Suppressor macrophage (primary cell): ENCODE measurements around the gene RGS6.
A peak's percentile ranks its signal among the peaks of the same experiment; 100 is the strongest.

Experiments used
- DNase-seq, 4 experiments: peaks; one replicate each; pipeline ENCODE4 v3.0.0-alpha.2; 2020 to 2022

RGS6 gene

GRCh38 chr14:72454388-72455160 is 522.3 kb downstream of the RGS6 start:
- no peak for DNase-seq

- DNase-seq: no peak
Observed at GRCh38 chr14:72457641-72458040, 525.4 kb downstream of the RGS6 start.

- no peak for DNase-seq
Observed at GRCh38 chr14:72462056-72462455, 529.8 kb downstream of the RGS6 start.

- peak; percentile 31 to 61 (median 50) for DNase-seq
Observed at GRCh38 chr14:72463291-72463866, 531.1 kb downstream of the RGS6 start.

- DNase-seq: peak; percentile 21 to 60 (median 48)
Observed at GRCh38 chr14:72464226-72464625, 532.0 kb downstream of the RGS6 start.

GRCh38 chr14:72466325-72466724 is 534.1 kb downstream of the RGS6 start:
- no peak for DNase-seq

GRCh38 chr14:72471346-72471745 is 539.1 kb downstream of the RGS6 start:
- DNase-seq: no peak

GRCh38 chr14:72472845-72473244 is 540.6 kb downstream of the RGS6 start:
- peak in 1 of 4 experiments; percentile 16 for DNase-seq

- DNase-seq: peak; percentile 77 to 93 (median 86)
Observed at GRCh38 chr14:72476657-72477499, 544.6 kb downstream of the RGS6 start.

- DNase-seq: peak in 3 of 4 experiments; percentile 34 to 36 (median 35)
Observed at GRCh38 chr14:72477578-72477977, 545.3 kb downstream of the RGS6 start.

- no peak for DNase-seq
Observed at GRCh38 chr14:72478471-72478893, 546.3 kb downstream of the RGS6 start.

- DNase-seq: no peak
Observed at GRCh38 chr14:72479461-72479931, 547.3 kb downstream of the RGS6 start.

GRCh38 chr14:72480464-72481243 is 548.4 kb downstream of the RGS6 start:
- DNase-seq: no peak

GRCh38 chr14:72483311-72483710 is 551.1 kb downstream of the RGS6 start:
- no peak for DNase-seq

GRCh38 chr14:72485695-72486094 is 553.5 kb downstream of the RGS6 start:
- DNase-seq: no peak

- no peak for DNase-seq
Observed at GRCh38 chr14:72488514-72488913, 556.3 kb downstream of the RGS6 start.

- DNase-seq: no peak
Observed at GRCh38 chr14:72492196-72492595, 560.0 kb downstream of the RGS6 start.

- DNase-seq: no peak
Observed at GRCh38 chr14:72495668-72496067, 563.4 kb downstream of the RGS6 start.

GRCh38 chr14:72498646-72499045 is 566.4 kb downstream of the RGS6 start:
- DNase-seq: no peak

- DNase-seq: peak in 1 of 4 experiments; percentile 26
Observed at GRCh38 chr14:72499746-72500145, 567.5 kb downstream of the RGS6 start.

- no peak for DNase-seq
Observed at GRCh38 chr14:72500234-72500838, 568.1 kb downstream of the RGS6 start.

GRCh38 chr14:72501439-72501838 is 569.2 kb downstream of the RGS6 start:
- no peak for DNase-seq
